Kidney epithelial cell (primary cell): ENCODE data around the gene MADCAM1. TPM values are rescaled to one million over a fixed set of nuclear protein-coding genes. Genes with fewer than 3 reads are reported as not detected.

Source experiments
- DNase-seq: peaks from one replicate; pipeline ENCODE4 v3.0.0-alpha.2; 2010; ENCODE audit warnings: low read depth
- H3K27me3 ChIP-seq: 2 replicates; pipeline ENCODE4 v1.6.0; 2011; ENCODE audit warnings: low read length; ENCODE audit not compliant: control insufficient read depth, insufficient read depth
- H3K36me3 ChIP-seq: 2 replicates; pipeline ENCODE4 v1.5.1; 2011; ENCODE audit warnings: low read length; ENCODE audit not compliant: control insufficient read depth, insufficient read depth
- H3K4me3 ChIP-seq: 2 replicates; pipeline ENCODE4 v1.5.1; 2011; ENCODE audit warnings: low read depth, mild to moderate bottlenecking, control low read depth, low read length
- total RNA-seq: library from RNA; depleted of rRNA; stranded (reverse); fragments of >200 nt; gene quantifications from 2 replicates; pipeline ENCODE4 v1.2.3, GENCODE V29; 2015
- TF ChIP-seq, protein P1 (sequence below): IDR thresholded peaks from 2 replicates; pipeline ENCODE4 v1.5.1; 2011; ENCODE audit warnings: mild to moderate bottlenecking, moderate library complexity, low read length, control low read depth, inconsistent platforms; ENCODE audit not compliant: insufficient read depth, poor library complexity, severe bottlenecking

Gene MADCAM1
- total RNA-seq, 1 donor from 2014 or later, result 0.46 TPM

GRCh38 chr19:495081-495401 is 1.2 kb upstream of the MADCAM1 start:
- TF ChIP-seq, protein P1, sequence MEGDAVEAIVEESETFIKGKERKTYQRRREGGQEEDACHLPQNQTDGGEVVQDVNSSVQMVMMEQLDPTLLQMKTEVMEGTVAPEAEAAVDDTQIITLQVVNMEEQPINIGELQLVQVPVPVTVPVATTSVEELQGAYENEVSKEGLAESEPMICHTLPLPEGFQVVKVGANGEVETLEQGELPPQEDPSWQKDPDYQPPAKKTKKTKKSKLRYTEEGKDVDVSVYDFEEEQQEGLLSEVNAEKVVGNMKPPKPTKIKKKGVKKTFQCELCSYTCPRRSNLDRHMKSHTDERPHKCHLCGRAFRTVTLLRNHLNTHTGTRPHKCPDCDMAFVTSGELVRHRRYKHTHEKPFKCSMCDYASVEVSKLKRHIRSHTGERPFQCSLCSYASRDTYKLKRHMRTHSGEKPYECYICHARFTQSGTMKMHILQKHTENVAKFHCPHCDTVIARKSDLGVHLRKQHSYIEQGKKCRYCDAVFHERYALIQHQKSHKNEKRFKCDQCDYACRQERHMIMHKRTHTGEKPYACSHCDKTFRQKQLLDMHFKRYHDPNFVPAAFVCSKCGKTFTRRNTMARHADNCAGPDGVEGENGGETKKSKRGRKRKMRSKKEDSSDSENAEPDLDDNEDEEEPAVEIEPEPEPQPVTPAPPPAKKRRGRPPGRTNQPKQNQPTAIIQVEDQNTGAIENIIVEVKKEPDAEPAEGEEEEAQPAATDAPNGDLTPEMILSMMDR, result no peak
- Histone ChIP-seq H3K36me3 (no peaks in the 10 kb centered on the region), H3K27me3 (peaks cover 37% of the 10 kb centered on the region), H3K4me3 (no peak overlapping the region)
- no peak for DNase-seq

- H3K4me3 ChIP-seq, result no peak overlapping the region
- peaks cover 38% of the 10 kb centered on the region for H3K27me3 ChIP-seq
- no peak for DNase-seq
Measured at GRCh38 chr19:495402-496111, 729 bp upstream of the MADCAM1 start.

GRCh38 chr19:496986-497385 is 700 bp downstream of the MADCAM1 start:
- no peak overlapping the region for H3K4me3 ChIP-seq
- TF ChIP-seq, protein P1, result no peak
- peaks cover 38% of the 10 kb centered on the region for H3K27me3 ChIP-seq
- no peak for DNase-seq
- H3K36me3 ChIP-seq, result no peaks in the 10 kb centered on the region

More at GRCh38 chr19:495402-496111, 729 bp upstream of the MADCAM1 start:
- H3K36me3 ChIP-seq, result no peaks in the 10 kb centered on the region
- TF ChIP-seq, protein P1, result peak; percentile 75

GRCh38 chr19:497491-497868 is 1.2 kb downstream of the MADCAM1 start:
- TF ChIP-seq, protein P1, result no peak
- Histone ChIP-seq H3K36me3 (no peaks in the 10 kb centered on the region), H3K4me3 (no peak overlapping the region), H3K27me3 (peaks cover 38% of the 10 kb centered on the region)
- DNase-seq, result no peak

GRCh38 chr19:497869-498510 is 1.7 kb downstream of the MADCAM1 start:
- Histone ChIP-seq H3K36me3 (no peaks in the 10 kb centered on the region), H3K27me3 (peaks cover 38% of the 10 kb centered on the region), H3K4me3 (no peak overlapping the region)
- DNase-seq, result no peak
- TF ChIP-seq, protein P1, result no peak
